ENCODE data around the gene DNASE1. TPM values are rescaled to one million over a fixed set of nuclear protein-coding genes. Genes with fewer than 3 reads are reported as not detected.

The DNASE1 gene
- total RNA-seq, 4 donors from 2014 or later, result 2.8 to 16.3 (median 12.9) TPM

DNA sequence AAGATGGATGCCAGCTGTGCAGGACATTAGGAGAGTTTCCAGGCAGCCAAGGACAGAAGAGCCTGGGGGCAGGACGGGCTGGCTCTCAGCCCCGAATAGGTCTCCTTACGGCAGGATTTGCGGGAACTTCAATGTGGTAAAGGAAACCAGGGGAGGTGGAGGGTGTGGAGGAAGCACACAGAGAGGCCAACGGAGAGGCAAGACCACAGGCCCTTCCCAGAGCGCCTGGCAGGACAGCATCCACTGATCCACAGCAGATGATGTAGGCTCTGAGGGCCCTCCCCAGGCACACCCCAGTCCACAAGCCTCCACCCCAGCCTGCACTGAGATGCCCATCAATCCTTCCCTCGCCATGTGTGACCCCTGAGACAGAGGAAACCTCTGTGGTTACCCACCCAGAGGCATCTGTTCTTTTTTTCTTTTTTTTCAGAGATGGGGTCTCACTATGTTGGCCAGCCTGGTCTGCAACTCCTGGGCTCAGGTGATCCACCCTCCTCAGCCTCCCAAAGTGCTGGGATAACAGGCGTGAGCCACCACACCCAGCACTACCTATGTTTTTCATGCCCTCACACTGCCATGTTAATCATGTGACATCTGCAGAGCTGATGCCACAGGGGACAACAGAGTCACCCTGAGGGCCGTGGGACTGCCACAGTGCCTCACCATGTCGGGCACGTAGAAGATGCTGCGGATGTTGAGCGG lies 19.3 kb downstream of the DNASE1 start:
- intact Hi-C loops (cut with DNase I), result no loop called here
- H3K9me3 ChIP-seq, result no peaks in the 10 kb centered on the region
- no peak overlapping the region for H3K27ac ChIP-seq (replicated peaks in 1 of 4)
- peaks cover 37 to 92% (median 79%) of the 10 kb centered on the region in 4 donors for H3K36me3 ChIP-seq
- TF ChIP-seq, protein P1, sequence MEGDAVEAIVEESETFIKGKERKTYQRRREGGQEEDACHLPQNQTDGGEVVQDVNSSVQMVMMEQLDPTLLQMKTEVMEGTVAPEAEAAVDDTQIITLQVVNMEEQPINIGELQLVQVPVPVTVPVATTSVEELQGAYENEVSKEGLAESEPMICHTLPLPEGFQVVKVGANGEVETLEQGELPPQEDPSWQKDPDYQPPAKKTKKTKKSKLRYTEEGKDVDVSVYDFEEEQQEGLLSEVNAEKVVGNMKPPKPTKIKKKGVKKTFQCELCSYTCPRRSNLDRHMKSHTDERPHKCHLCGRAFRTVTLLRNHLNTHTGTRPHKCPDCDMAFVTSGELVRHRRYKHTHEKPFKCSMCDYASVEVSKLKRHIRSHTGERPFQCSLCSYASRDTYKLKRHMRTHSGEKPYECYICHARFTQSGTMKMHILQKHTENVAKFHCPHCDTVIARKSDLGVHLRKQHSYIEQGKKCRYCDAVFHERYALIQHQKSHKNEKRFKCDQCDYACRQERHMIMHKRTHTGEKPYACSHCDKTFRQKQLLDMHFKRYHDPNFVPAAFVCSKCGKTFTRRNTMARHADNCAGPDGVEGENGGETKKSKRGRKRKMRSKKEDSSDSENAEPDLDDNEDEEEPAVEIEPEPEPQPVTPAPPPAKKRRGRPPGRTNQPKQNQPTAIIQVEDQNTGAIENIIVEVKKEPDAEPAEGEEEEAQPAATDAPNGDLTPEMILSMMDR (IDR thresholded peaks at IDR 0.05), result no peak
- TF ChIP-seq EP300 (IDR thresholded peaks at IDR 0.05), result no peak
- TF ChIP-seq POLR2AphosphoS5 (IDR thresholded peaks at IDR 0.05), result no peak
- TF ChIP-seq POLR2A (IDR thresholded peaks at IDR 0.05; ENCODE audit: low read depth), result no peak
- peaks cover 0 to 6% (median 0%) of the 10 kb centered on the region in 4 donors for H3K4me1 ChIP-seq
- no peak for DNase-seq (ENCODE audit: extremely low spot score)
- H3K27me3 ChIP-seq, result no peaks in the 10 kb centered on the region
- H3K4me3 ChIP-seq, result no peak overlapping the region
- WGBS, result 89% methylated on average over 12 of the region's 13 CpGs

DNA sequence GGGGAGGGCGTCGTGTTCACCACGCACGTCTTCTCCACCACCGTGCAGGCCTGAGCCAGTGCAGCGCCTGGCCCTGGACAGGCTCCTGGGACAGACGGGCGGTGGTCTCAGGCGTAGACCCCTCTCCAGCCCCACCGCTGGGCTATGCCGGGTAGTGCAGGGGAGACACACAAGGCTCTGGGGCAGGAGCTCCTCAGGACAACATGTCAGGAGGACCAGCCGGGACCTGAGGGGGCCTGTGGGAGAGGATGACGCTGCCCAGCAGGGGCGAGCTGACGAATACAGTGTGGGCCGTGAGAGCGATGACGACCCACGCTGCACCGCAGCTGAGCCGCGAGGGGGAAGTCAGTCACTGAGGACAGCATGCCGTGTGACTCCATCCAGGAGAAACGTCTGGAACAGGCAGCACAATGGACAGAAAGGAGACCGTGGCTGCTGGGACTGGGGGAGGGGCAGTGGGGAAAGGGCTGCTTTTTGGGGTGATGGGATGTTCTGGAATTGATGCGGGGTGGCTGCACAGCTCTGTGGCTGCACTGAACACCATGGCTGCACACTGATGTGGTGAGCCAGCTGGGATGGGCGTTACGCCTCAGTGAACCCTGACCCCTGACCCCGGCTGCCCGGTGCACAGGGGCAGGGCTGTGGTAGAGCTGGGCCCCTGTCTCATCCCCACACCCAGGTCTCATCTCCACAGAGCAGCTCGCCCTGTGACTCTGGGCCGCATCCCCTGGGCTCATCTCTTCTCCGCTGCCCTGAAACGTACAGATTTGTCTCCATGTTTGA lies 20.2 kb downstream of the DNASE1 start:
- H3K4me3 ChIP-seq, result no peak overlapping the region
- intact Hi-C loops (cut with DNase I), result no loop called here
- no peaks in the 10 kb centered on the region for H3K27me3 ChIP-seq
- H3K36me3 ChIP-seq, result peaks cover 45 to 95% (median 86%) of the 10 kb centered on the region in 4 donors
- peaks cover 0 to 6% (median 0%) of the 10 kb centered on the region in 4 donors for H3K4me1 ChIP-seq
- WGBS, result 92% methylated on average over 30 of the region's 34 CpGs
- no peak for TF ChIP-seq EP300 (IDR thresholded peaks at IDR 0.05)
- no peak for TF ChIP-seq POLR2AphosphoS5 (IDR thresholded peaks at IDR 0.05)
- TF ChIP-seq, protein P1 (IDR thresholded peaks at IDR 0.05), result no peak
- TF ChIP-seq POLR2A (IDR thresholded peaks at IDR 0.05; ENCODE audit: low read depth), result no peak
- no peak overlapping the region for H3K27ac ChIP-seq (replicated peaks in 1 of 4)
- no peaks in the 10 kb centered on the region for H3K9me3 ChIP-seq
- no peak for DNase-seq (ENCODE audit: extremely low spot score)

DNA sequence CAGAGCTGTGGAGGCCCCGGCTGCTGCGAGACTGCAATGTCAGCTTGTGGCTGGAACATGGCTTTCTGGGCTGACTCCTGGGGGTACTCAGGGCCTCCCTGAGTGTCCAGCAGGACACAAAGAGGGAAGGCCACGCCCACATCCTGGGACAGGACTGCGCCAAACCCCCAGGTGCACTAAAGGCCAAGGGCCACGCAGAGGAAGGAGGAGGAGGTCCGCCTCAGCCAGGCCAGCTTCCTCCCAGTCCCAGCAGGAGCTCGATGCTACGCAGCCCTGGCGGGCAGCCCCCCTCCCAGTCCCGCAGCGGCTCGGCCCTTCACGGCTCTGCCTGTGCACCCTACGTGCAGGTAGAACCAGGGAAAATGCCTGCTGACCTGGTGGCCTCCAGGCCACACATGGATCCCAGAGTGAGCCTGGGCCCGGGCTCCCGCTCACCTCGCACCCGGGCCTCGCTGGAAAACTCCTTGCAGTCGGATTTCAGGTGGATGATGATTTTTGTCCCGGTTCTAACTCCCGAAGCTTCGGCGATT lies 21.2 kb downstream of the DNASE1 start:
- 89% methylated on average over 20 of the region's 24 CpGs for WGBS
- no peak for DNase-seq (ENCODE audit: extremely low spot score)
- Histone ChIP-seq H3K27me3 (no peaks in the 10 kb centered on the region), H3K4me1 (peaks cover 0 to 8% (median 0%) of the 10 kb centered on the region in 4 donors), H3K27ac (replicated peaks in 1 of 4) (no peak overlapping the region), H3K4me3 (no peak overlapping the region), H3K36me3 (peaks cover 43 to 100% (median 90%) of the 10 kb centered on the region in 4 donors), H3K9me3 (no peaks in the 10 kb centered on the region)
- intact Hi-C loops (cut with DNase I), result no loop called here
- TF ChIP-seq, protein P1 (IDR thresholded peaks at IDR 0.05), result no peak
- TF ChIP-seq EP300 (IDR thresholded peaks at IDR 0.05) (no peak), POLR2A (IDR thresholded peaks at IDR 0.05; ENCODE audit: low read depth) (no peak), POLR2AphosphoS5 (IDR thresholded peaks at IDR 0.05) (no peak)

DNA sequence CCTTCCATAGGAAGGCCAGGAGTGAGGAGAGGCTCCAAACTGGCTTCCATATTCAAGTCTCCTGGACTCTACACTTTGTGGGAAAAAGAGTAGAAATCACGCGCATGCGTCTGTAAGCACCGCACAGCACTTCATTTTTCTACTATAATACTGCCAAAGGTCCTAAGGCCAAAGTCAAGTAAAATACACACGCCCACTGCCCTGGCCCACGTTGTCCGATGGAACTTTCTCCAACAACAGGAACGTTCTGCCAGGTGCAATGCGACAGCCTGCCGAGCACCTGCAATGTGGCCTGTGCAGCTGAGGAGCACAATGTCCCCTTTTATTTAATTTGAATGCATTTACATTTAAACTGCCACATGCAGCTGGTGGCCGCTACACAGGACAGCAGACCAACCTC lies 23.5 kb downstream of the DNASE1 start:
- peaks cover 0 to 15% (median 0%) of the 10 kb centered on the region in 4 donors for H3K4me1 ChIP-seq
- no peaks in the 10 kb centered on the region for H3K27me3 ChIP-seq
- peaks cover 28 to 97% (median 80%) of the 10 kb centered on the region in 4 donors for H3K36me3 ChIP-seq
- H3K27ac ChIP-seq (replicated peaks in 1 of 4), result no peak overlapping the region
- WGBS, result 94% methylated on average over 11 of the region's 11 CpGs
- no peaks in the 10 kb centered on the region for H3K9me3 ChIP-seq
- H3K4me3 ChIP-seq, result no peak overlapping the region
- intact Hi-C loops (cut with DNase I), result no loop called here
- TF ChIP-seq POLR2A (IDR thresholded peaks at IDR 0.05; ENCODE audit: low read depth) (no peak), POLR2AphosphoS5 (IDR thresholded peaks at IDR 0.05) (no peak), EP300 (IDR thresholded peaks at IDR 0.05) (no peak)
- TF ChIP-seq, protein P1 (IDR thresholded peaks at IDR 0.05), result no peak
- no peak for DNase-seq (ENCODE audit: extremely low spot score)
